Motor neuron (in vitro differentiated cells): ENCODE data around the gene ASIC3. TPM values are rescaled to one million over a fixed set of nuclear protein-coding genes. Genes with fewer than 3 reads are reported as not detected.

Source experiments
- ATAC-seq, 8 experiments: fragments of 200-7000 bp; cut with Tn5 transposase; replicated peaks in 6 of 8; 2 replicates each; pipeline ENCODE4 v1.8.0; 2021; ENCODE audit warnings: mild to moderate bottlenecking in 8 of 8, moderate library complexity in 8 of 8
- H3K27ac ChIP-seq, 2 donors: fragments of 250-450 bp; sonication (Bioruptor Pico); 2 replicates each; pipeline ENCODE4 v1.9.0; 2021; ENCODE audit warnings: antibody characterized with exemption in 2 of 2, mild to moderate bottlenecking in 2 of 2, moderate library complexity in 1 of 2
- H3K4me1 ChIP-seq, 2 donors: fragments of 250-450 bp; sonication (Bioruptor Pico); replicated peaks in 1 of 2; 2 replicates each; pipeline ENCODE4 v1.6.1; 2021; ENCODE audit warnings: antibody characterized with exemption in 2 of 2, mild to moderate bottlenecking in 2 of 2, moderate library complexity in 1 of 2
- H3K4me3 ChIP-seq, 5 donors: fragments of 250-450 bp; sonication (Bioruptor Pico); 2 replicates each; pipeline ENCODE4 v1.9.0; 2021; ENCODE audit warnings: antibody characterized with exemption in 5 of 5, mild to moderate bottlenecking in 5 of 5, moderate library complexity in 4 of 5
- WGBS, 10 experiments: fragments of 450-650 bp; shearing (Covaris generic); methylation state at CpG; one replicate each; pipeline ENCODE4 v1.0.0; 2022; 5-methylcytosine and 5-hydroxymethylcytosine counted together
- in situ Hi-C, 9 experiments: fragments of 400-800 bp; cut with MboI; loops; one replicate each; pipeline ENCODE4 v1.15.0; 2021; ENCODE audit warnings: low sequenced_read_pairs in 9 of 9, low pct_unique_long_range_greater_than_20kb in 2 of 9; ENCODE audit not compliant: unreplicated experiment in 9 of 9
- total RNA-seq, 8 experiments: library from RNA; unstranded; fragments of 300-600 nt; gene quantifications; 2 replicates each; pipeline versions ENCODE4 v1.2.3 to v1.2.4, GENCODE V29; 2022

The ASIC3 gene
- total RNA-seq, 8 experiments from 2014 or later, result 0.76 to 5.0 (median 2.5) TPM

GRCh38 chr7:151057506-151057988 lies 9.2 kb downstream of the ASIC3 start, which contains the start of gene CDK5:
CDK5 (minus strand) TSS chr7:151057897; CDS start chr7:151057848, 49 bp downstream.
- peak; percentile 13 to 42 (median 36) for ATAC-seq

GRCh38 chr7:151057989-151058780 lies 9.9 kb downstream of the ASIC3 start:
- Histone ChIP-seq H3K4me3 (peak overlapping the region; percentile 52 to 68 (median 56)), H3K27ac (peak overlapping the region; percentile 89 to 93), H3K4me1 (peaks cover 35 to 36% of the 10 kb centered on the region in 2 donors)
- peak; percentile 79 to 91 (median 87) for ATAC-seq
- in situ Hi-C loops, result no loop called here
- WGBS, 10 experiments, result 0 to 20% (median 0%) methylated on average over 1 to 19 of the region's 46 CpGs; no CpG with 5 or more reads in 3 of the 10 experiments

More at GRCh38 chr7:151057506-151057988, 9.2 kb downstream of the ASIC3 start, which contains the start of gene CDK5:
- peak within 1 kb of the TSS; percentile 52 to 68 (median 56) for H3K4me3 ChIP-seq
- in situ Hi-C loops, result no loop called here
- peaks cover 33% of the 10 kb centered on the region in 2 donors for H3K4me1 ChIP-seq
- peak within 1 kb of the TSS; percentile 89 to 93 for H3K27ac ChIP-seq
- 0 to 3% (median 0%) methylated on average over 2 to 19 of the region's 30 CpGs; no CpG with 5 or more reads in 3 of the 10 experiments for WGBS, 10 experiments

GRCh38 chr7:151058781-151059366 lies 10.5 kb downstream of the ASIC3 start:
- H3K27ac ChIP-seq, result peak overlapping the region; percentile 89 to 93
- in situ Hi-C loops, result no loop called here
- no peak for ATAC-seq
- peaks cover 36 to 37% of the 10 kb centered on the region in 2 donors for H3K4me1 ChIP-seq
- peak overlapping the region; percentile 52 to 68 (median 56) for H3K4me3 ChIP-seq
- WGBS, 10 experiments, result 0 to 80% (median 10%) methylated on average over 1 to 11 of the region's 18 CpGs; no CpG with 5 or more reads in 2 of the 10 experiments

- WGBS, 10 experiments, result no CpG with 5 or more reads among the region's 75 CpGs
- H3K4me1 ChIP-seq, result peaks cover 36 to 37% of the 10 kb centered on the region in 2 donors
- ATAC-seq, result peak in 5 of 8 experiments; percentile 2 to 15 (median 5)
- peak within 1 kb of the TSS; percentile 52 to 68 (median 56) for H3K4me3 ChIP-seq
- peak within 1 kb of the TSS; percentile 89 to 93 for H3K27ac ChIP-seq
- in situ Hi-C loops, result no loop called here
Observed at GRCh38 chr7:151059367-151060112, 11.2 kb downstream of the ASIC3 start, which contains the start of gene SLC4A2. SLC4A2 (plus strand) TSS chr7:151059589; CDS start chr7:151061988, 2,399 bp downstream.

- WGBS, 10 experiments, result 0 to 40% (median 0%) methylated on average over 1 to 2 of the region's 17 CpGs; no CpG with 5 or more reads in 7 of the 10 experiments
- in situ Hi-C loops, result no loop called here
- no peak for ATAC-seq
- H3K4me3 ChIP-seq, result peak overlapping the region; percentile 47 to 68 (median 54)
- peaks cover 36 to 37% of the 10 kb centered on the region in 2 donors for H3K4me1 ChIP-seq
- no peak overlapping the region for H3K27ac ChIP-seq
Observed at GRCh38 chr7:151060113-151060415, 11.7 kb downstream of the ASIC3 start.

- WGBS, 10 experiments, result 0 to 30% (median 20%) methylated on average over 1 to 4 of the region's 21 CpGs; no CpG with 5 or more reads in 7 of the 10 experiments
- H3K4me1 ChIP-seq, result peaks cover 36 to 37% of the 10 kb centered on the region in 2 donors
- ATAC-seq, result no peak
Observed at GRCh38 chr7:151060416-151061212, 12.3 kb downstream of the ASIC3 start.

GRCh38 chr7:151061213-151062110 lies 13.1 kb downstream of the ASIC3 start:
- in situ Hi-C loops, result no loop called here
- ATAC-seq, result no peak
- Histone ChIP-seq H3K4me3 (peak overlapping the region in 3 of 5 donors; percentile 2 to 68 (median 54)), H3K4me1 (peaks cover 36 to 37% of the 10 kb centered on the region in 2 donors), H3K27ac (no peak overlapping the region)
- WGBS, 10 experiments, result 26 to 72% (median 43%) methylated on average over 3 to 17 of the region's 33 CpGs; no CpG with 5 or more reads in 1 of the 10 experiments

More at GRCh38 chr7:151060416-151061212, 12.3 kb downstream of the ASIC3 start:
- Histone ChIP-seq H3K27ac (no peak overlapping the region), H3K4me3 (peak overlapping the region; percentile 47 to 68 (median 54))
- in situ Hi-C loops, result no loop called here

- Histone ChIP-seq H3K27ac (no peak overlapping the region), H3K4me3 (peak overlapping the region in 4 of 5 donors; percentile 2 to 37 (median 28)), H3K4me1 (peaks cover 31 to 34% of the 10 kb centered on the region in 2 donors)
- in situ Hi-C loops, result no loop called here
- no peak for ATAC-seq
- 0% methylated on average over 1 of the region's 11 CpGs; no CpG with 5 or more reads in 9 of the 10 experiments for WGBS, 10 experiments
Observed at GRCh38 chr7:151062111-151062398, 13.7 kb downstream of the ASIC3 start.

- WGBS, 10 experiments, result no CpG with 5 or more reads among the region's 43 CpGs
- ATAC-seq, result peak; percentile 8 to 38 (median 20)
- in situ Hi-C loops, result no loop called here
- peak overlapping the region; percentile 17 to 37 (median 23) for H3K4me3 ChIP-seq
- H3K27ac ChIP-seq, result peak overlapping the region in 1 of 2 donors; percentile 32
- peaks cover 29 to 32% of the 10 kb centered on the region in 2 donors for H3K4me1 ChIP-seq
Observed at GRCh38 chr7:151062399-151063211, 14.3 kb downstream of the ASIC3 start.

GRCh38 chr7:151063212-151063561 lies 14.9 kb downstream of the ASIC3 start:
- in situ Hi-C loops, result no loop called here
- peak in 3 of 8 experiments; percentile 6 to 38 (median 29) for ATAC-seq
- no CpG with 5 or more reads among the region's 11 CpGs for WGBS, 10 experiments
- Histone ChIP-seq H3K4me1 (peaks cover 29 to 32% of the 10 kb centered on the region in 2 donors), H3K27ac (peak overlapping the region in 1 of 2 donors; percentile 32), H3K4me3 (peak overlapping the region in 3 of 5 donors; percentile 23 to 37 (median 36))

- 80 to 100% methylated on average over 2 to 3 of the region's 18 CpGs; no CpG with 5 or more reads in 8 of the 10 experiments for WGBS, 10 experiments
- in situ Hi-C loops, result no loop called here
Observed at GRCh38 chr7:151064454-151064853, 16.1 kb downstream of the ASIC3 start.

More at GRCh38 chr7:151064454-151064853, 16.1 kb downstream of the ASIC3 start:
- ATAC-seq, result no peak
- Histone ChIP-seq H3K4me1 (peaks cover 21 to 24% of the 10 kb centered on the region in 2 donors), H3K27ac (no peak overlapping the region), H3K4me3 (no peak overlapping the region)
